Activated gamma-delta T cell (primary cell): ENCODE measurements around the gene GRHL3.

Experiments used
- DNase-seq: peaks from one replicate; lab custom pipeline; 2025; lab: John Stamatoyannopoulos, UW

Gene GRHL3

DNA sequence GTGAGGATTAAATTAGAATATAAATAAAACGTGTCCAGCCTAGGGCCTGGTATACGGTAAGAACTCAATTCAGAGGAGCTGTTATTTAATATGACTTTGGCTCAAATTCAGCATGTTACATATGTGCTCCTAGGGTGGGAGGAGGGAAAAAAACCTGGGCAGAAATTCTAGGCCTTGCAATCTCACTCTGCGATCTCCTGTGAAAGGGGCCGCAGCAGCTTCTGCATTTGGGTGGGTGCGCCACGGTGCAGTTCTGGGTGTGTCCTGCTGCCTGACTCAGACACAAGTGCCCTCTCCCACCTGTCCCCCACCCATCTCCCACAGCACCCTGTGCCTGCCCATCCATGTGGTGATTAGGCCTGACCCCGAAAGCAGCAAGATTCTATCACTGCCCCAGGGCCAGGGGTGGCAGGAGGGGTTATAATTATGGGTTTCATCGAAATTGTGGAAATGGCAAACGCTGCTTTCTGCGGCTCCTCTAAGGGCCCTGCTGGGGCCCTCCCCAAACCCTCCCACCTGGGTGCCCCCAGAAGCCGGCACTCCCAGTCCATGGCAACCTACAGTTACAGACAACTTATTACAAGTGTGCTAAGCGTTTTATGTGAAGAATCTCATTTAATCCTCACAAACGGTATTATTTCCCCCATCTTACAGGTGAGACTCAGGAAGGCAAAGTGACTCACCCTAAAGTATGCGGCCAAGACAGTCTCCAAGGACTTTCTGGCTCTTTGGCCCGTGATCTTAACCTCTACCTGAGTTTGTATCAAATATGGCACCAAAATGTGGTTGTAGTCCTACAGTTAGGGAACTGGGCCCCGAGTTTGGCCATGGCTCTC lies 25.5 kb upstream of the GRHL3 start:
- DNase-seq, result no peak

DNA sequence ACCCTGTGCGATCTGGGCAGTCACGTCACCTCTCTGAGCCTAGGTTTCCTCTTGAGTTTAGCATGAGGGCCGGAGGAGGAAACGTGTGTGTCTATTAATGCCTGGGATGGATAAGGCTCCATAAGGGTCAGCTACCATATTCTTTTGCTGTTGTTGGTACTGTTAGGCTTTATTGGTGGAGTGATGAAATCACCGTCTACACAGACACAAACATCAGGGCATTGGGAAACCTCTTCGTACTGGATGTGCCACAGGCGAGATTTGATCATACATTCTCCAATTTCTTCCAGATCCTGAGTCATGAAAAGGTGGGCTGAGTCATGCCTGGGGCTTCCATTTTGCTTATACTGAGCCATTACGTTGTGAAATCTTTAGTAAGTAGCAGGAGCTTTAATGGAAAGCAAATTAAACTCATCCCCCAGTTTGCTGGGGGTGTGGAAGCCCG lies 24.9 kb upstream of the GRHL3 start:
- DNase-seq, result no peak

DNA sequence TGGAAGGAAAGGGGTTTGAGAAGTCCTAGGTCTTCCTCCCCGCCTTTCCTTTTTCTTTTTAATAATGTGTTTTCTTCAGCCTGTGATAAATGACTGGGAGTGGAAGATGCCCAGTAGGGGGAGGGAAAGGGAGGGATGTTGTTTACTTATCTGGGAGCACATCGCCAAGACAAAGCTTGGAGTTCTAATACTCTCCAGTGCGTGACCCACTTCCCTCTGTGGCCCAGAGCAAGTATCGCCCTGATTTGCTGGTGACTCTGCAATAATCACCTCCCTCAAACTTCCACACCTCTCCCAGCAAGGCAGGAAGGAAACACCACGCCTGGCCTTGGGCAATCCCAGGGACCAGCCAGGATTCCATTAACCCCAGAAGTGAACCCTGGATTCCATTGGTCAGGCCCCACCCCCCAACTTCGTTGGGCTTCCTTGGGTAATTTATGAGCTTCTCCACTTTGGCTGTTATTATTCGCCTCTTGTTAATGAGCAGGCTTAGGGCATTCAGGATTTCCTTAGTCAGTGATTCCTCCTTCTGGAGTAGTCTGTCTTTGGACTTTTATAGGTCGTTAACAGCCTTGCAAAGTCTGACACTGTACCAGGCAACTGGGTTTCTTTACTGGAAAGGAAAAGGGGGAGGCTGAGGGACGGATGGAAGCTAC lies 24.3 kb upstream of the GRHL3 start:
- no peak for DNase-seq

DNA sequence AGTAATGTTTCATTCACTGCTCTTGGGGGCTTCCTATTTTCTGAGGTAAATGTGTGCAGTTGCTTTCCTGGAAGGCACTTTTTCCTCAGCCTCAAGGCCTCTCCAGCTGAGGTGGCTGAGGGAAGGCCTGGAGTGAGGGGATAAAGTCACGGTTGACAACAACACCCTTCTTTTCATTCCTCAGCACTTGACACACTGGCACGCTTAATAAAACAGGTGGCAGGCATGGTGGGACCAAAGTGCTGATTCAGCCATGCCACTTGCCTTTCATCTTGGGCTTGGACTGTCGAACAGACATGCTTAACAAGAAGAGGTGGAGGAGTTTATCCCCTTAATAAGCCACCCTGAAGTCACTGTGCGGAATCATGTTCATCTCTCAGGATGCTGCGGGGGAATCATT lies 23.6 kb upstream of the GRHL3 start:
- no peak for DNase-seq

DNA sequence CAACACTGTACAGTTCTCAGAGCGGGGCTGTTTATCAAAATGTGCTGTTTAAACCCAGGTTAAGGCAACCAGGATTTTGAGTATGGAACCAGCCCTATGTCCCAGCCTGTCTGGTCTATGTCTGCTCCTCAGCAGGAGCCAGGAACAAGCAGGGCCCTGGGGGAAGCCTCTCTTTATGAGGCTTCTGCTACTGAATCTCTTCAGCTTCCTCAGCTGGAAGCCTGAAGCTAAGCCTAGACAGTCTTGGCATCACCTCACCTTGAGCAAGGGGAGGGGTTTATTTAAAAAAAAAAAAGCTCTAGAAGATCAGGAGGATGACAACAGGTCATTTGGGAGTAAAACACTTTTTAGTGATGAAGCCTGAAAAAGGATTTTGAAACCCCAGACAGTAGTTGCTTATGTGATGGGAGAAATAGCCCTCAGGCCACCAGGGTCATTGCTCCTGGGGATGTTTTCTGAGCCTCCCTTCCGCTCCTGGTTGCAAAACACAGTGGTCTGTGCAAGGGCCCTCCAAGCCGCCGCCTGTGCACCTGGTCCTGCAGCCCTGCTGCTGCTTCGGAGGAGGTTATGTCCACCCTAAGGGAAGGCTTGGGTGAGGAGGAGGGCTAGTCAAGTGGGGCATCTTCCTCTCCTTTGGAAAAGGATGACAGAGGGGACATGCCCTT lies 21.8 kb upstream of the GRHL3 start:
- DNase-seq, result no peak

DNA sequence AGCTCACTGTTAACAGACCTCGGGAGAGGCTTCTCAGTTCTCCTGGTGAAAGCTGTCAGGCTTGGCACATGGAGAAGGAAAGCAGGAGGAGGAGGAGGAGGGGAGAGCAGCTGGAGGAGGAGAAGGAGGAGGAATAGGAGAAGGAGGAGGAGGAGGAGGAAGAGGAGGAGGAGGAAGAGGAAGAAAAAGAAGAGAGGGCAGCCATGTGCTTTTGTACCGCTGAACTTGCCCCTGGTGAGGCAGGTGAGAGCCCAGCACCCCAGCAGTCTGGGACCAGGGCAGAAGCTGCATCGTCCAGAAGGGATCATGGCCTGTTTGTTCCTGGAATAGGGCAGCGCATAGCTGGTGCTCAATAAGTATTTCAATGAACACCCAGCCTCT lies 21.3 kb upstream of the GRHL3 start:
- DNase-seq, result no peak

DNA sequence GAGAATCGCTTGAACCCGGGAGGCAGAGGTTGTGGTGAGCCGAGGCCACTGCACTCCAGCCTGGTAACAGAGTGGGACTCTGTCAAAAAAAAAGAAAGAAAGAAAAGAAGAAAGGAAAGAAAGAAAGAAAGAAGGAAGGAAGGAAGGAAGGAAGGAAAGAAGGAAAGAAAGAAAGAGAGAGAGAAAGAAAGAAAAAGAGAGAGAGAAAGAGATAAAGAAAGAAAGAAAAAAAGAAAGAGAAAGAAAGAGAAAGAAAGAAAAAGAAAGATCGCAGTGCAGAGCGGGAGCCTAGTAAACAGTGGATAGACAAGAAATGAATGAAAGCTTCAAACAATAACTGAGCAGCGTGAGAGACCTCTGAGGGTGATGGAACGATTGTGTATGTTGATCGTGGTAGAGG lies 20.6 kb upstream of the GRHL3 start:
- DNase-seq, result no peak

DNA sequence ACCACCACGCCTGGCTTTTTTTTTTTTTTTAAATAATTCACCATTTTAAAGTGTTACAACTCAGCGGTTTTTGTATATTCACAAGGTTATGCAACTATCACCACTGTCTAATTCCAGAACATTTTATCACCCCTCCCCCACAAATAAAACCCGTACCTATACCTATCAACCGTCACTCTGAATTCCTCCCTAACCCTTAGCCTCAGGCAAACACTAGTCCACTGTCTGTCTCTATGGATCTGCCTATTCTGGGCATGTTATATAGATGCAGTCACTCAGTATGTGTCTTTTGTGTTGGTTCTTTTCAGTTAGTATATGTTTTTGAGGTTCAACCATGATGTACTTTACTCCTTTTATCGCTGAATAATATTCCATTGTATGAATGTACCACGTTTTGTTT lies 19.3 kb upstream of the GRHL3 start:
- DNase-seq, result no peak

DNA sequence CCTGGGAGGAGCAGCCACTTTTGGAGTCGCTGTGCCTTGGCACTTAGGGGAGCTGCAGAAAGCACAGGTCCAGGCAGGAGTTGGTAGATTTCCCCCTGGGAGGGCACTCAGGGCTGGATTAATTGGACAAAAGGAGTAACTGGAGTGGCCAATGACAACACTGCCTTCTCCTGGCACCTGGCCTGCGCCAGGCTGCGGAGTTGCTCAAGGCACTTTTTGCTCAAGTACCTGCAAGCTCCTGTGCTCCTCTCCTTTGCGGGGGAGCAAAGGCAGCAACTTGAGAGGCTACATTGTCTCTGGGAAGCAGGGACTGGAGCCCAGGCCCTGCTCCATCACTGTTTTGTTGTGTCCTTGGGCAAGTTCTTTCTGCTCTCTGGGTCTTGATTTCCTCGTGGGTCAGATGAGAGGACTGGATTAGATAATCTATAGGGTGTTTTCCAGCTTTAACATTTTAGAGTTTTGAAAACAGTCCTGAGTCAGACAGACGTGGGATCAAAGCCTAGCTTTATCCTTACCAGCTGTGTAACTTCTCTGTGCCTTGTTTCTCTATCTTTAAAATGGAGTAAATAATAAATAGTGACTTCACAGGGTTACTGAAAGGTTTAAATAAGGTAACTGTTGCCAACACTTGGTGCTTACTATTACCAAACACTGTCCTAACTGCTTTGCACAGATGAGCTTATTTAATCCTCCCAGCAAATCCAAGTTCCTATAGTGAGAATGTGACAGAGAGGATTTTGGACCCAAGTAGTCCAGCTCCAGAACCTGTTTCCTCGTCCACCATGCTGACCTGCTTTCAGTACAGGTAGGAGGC lies 18.0 kb upstream of the GRHL3 start:
- DNase-seq, result no peak

DNA sequence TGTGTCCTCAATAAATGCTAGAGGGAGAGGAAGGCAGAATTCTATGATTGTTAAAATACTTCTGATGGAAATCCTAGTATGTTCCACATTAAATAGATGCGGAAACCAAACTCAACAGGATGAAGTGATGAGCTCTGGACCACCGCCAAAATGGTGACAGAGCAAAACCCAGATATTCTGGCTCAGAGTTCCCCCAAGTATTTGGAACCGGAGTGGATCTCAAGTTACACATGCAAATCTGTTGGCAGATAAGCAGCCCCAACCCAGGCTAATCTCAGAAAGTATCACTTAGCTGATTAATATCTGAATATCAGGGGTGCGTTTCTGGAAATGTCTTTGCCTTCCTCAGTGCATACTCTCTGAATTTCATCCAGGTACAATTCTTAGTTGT lies 17.4 kb upstream of the GRHL3 start:
- no peak for DNase-seq

DNA sequence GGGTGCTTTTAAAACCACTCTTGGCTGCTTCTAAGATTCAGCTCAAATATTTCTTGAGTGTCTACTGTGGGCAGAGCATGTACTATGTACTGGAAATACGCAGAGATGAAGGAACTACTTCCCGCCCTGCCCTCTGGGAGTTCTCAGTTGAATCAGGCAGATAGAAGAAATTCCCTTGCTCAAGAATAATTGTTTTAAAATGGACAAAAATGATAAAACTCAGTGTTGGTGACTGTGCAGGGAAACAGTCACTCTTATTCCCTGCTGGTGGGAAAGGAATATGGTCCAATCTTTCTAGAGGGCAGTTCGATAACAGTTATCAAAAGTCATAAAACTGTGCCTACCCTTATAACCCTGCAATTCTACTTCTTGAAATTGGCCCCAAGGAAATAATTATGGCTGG lies 16.9 kb upstream of the GRHL3 start:
- no peak for DNase-seq

DNA sequence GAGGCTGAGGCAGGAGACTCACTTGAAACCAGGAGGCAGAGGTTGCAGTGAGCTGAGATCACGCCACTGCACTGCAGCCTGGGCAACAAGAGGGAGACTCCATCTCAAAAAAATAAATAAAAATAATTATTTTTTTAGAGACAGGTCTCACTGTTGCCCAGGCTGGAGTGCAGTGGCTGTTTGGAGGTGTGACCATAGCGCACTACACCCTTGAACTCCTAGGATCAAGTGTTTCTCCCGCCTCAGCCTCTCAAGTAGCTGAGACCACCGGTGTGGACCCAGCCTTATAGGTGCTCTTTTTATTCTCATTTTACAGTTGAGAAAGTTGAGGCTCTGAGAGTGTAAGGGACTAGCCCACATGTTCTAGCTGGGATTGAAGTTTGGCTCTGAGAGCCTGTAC lies 15.6 kb upstream of the GRHL3 start:
- DNase-seq, result no peak

DNA sequence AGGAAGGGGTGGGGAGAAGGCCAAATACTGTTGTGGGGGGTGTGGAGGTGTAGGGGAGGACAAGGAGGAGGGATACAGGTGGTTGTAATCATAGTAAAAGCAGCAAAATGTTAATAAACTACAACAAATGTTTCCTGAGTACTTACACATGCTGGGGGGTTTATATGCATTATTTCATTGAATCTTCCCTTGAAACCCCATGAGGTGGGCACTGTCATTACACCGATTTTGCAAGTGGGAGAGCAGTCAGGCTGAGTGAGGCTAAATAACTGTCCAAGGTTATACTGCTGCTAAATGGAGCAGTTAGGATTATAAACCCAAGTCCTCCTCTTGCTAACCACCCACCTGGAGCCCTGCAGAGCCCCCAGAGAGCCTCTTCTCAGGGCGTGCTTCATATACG lies 14.4 kb upstream of the GRHL3 start:
- DNase-seq, result no peak

DNA sequence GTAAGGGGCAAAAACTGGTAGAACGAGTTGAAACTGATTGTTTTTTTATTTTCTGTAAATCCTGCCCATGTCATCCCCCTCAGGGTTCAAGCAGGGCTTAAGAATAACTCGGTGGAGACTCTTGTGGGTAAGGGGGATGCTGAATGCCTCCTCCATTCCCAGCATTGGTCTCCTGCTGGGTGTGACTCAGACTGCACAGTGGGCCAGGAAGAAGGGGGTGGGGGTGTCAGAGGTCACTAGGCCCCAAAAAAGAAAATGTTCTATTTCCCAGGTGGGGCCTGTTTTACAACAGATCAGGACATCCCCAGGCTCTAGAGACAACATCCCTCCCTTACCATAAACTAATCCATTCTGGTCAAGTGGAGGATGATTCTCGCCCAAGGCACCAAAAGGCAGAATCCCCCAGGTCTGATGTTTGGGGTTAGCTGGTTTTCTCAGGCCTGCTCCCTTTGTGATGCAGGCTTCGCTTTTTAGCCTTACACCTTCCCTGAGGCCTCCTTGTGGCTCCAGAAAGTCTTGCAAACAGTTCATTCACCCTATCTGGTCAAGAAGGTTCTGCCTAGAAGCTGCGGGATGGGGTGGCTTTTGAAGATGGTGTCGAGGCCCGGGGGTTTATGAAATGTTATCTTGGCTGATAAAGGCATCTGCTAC lies 10.7 kb upstream of the GRHL3 start:
- DNase-seq, result no peak

DNA sequence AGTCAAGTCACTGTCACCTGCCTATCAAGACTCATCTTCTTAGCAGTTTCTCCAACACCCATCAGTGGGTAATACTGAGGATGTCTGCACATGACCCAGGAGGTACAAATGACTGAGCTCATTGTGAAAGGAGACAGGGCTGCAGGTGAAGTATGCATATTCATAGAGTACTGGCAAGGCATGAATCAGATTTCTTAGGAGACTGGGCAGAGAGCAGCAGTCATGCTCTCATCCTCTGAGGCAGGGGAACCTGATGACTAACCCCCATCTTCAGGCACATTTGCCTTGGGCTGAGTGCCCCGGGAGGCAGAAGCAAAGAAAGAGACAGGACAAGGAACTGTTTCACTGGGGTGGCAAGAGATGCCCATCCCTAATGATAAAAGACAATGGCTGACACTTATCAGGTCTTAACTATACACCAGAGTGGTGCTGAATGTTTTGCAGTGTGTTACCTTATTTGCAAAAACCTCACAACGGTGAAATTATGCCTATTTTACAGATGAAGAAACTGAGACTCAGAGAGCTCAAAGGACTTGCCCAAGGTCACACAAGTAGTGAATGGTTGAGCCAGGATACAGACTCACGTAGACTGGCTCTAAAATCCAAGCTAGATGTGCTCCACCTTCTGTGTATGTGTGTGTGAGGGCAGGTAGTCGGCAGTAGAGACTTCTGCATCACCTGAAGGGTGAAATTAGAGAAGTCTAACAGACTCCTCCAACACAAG lies 9.2 kb upstream of the GRHL3 start:
- DNase-seq, result no peak

DNA sequence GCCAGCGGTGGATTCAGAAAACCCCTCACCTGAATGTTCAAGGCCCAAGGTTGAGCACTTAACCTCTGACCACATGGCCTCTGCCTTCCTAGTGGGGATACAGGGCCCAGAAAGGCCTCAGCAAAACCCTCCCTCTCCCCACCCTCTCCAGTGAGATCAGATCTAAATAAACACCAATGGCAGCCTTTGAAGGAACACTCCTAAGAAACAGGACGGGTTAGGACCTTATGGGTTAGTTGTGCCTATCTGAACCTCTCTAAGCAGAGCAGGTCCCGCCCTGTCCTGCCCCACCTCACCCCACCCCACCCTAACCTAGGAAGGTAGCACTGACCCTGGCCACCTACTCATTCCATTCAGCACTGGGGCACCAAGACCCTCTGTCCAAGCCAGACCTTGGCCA lies 7.9 kb upstream of the GRHL3 start:
- no peak for DNase-seq

DNA sequence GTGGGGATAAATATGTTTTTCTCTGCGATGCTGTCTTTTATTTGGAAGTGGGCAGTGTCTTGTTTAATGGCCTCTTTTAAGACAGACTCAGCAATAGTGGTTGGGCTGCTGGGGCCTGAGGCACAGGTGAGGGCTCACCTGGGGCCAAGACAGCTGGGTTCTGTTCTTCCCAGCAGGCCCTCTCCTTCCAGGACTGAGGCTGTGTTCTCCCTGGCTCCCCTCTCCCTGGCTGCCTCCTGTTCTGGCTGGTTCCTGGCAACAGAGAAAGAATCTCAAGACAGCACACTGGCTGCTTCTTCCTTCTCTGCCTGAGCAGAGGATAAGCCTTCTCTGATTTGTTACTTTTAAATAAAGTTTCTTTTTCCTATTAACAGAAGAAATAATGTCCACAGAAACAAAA lies 7.4 kb upstream of the GRHL3 start:
- no peak for DNase-seq

DNA sequence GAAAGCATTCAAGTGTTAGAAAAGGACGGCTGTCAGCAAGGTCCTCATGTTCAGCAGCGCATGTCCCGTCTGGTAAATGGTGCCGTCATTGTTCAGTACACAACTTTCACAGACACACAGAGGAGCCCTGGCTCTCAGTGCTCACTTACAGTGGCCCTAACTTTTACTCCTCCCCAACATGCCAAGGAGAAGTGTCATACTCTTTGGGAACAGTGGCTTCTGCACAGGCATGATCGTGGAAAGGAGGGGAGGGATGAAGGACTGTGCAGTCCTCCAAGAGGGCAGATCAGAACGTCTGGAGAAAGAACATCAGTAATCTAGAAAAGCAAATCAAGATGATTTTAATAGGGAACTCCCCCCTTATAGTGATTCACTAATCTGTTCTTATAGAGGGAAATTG lies 3.8 kb upstream of the GRHL3 start:
- no peak for DNase-seq

DNA sequence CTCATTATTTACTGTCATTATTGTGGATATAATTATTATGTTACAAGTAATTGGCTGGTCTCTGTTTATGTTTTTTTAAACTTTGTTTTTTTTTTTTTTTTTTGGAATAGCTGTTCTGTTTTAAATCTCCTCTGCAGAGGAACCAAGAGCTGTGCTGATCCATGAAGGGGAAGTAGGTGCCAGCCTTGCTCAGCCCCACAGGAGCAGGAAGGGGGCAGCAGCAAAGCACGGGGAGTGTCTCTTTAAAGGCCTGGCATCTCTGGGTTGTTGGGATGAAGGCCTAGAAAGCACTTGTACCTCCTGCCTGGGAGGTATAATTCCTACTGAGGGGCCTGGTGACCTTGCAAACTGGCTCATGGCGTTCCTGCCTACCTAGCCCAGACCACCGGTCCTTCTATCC lies 2.5 kb upstream of the GRHL3 start:
- DNase-seq, result no peak

DNA sequence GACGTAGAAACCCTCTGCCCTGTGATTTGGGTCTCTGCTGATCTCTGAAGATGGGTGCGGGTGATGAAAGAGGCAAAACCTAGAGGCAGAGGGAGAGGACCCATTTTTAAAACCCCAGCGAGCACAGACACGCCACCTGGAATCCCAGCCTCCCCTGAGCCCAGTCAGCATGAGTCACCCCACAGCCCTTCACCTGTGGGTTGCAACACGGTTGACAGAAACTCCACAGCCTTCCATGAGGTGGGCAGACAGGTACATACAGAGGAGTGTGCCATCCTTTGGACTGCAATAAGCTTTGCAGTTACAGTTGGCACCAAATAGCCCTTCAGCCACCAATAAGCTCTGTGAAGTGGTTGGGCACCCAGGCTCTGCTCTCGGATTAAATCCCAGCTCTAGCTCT lies 2.1 kb upstream of the GRHL3 start:
- DNase-seq, result no peak

DNA sequence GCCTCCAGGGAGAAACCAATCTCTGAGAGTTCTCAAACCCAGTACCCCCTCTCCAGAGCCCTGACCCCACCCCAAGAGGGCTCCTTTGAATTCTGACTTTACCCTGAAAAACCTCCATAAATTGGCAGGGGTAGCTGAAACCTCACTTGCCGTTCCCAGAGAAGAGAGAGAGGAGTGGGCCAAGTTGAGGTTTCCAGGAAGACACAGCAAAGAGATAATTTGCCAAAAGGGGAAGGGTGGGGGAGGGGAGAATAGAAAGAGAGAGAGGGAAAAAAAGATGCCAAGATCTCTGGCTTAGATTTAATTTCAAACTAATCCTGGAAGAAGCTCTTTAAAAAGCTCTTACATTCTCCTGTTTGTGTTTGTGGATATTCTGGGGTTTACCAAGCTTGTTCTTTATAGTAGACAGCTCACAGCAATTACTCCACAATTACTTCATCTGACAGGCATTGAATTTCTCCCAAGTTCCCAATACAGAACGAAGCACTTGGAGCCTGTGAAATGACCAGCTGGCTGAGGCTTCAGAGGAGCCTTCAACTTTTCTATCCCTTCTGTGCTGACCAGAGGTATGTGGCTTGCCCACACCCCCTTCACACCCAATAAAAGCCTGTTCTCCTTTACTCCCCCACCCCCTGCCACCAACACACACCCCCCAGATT lies 1.1 kb upstream of the GRHL3 start:
- DNase-seq, result no peak
